NCI-H2171 treated with DMSO at 0.1 percent for 48 hours (cell line): ENCODE measurements around the gene FAT1.
"Not testable (repeated sequence)": the region's sequence is repeated elsewhere in the genome, so short reads cannot be mapped to it uniquely, and the experiment has no call there.

Experiments used
- DNase-seq: peaks from one replicate; lab custom pipeline; 2025; lab: John Stamatoyannopoulos, UW

The FAT1 gene

DNA sequence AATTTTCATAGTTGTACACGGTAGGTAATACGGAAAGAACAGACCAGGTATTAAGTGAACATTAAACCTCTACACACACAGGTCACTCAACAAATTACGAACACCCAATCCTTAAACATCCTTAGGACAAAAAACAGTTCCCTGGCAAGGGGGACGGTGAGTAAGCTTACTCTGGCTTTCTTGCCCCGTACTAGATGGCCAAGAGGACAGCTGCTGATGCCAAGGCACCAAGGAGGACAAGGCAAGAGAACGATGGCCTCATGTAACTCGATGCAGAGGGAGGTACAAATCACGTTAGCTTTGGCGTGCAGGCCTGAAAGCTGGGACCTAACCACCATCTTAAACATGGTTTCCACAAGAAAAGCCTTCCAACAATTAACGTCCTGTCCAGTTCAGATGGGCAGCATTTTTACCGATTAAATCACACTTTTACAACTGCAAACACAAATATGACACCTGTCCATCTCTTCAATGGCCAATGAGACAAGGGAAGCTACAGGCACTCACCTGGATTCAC is 23.7 kb downstream of the FAT1 start:
- DNase-seq: no peak

DNA sequence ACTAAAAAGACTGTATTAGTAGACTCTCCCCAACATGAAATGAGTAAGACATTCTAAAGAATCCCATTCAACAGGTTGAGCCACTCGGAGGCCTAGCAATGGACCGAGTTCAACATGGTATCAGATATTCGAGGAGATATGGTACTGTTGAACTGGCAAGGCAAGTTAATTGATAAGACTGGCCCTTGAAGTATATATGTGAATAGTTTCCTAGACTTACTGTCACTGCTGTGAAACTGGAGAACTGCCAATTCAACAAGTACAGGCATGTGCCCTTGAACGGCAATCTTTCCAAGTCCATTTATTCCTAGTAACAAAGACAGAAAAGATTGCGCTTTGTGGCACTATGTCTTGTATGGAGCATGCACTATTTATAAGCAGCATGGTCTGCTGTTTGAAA is 24.4 kb downstream of the FAT1 start:
- no peak for DNase-seq

DNA sequence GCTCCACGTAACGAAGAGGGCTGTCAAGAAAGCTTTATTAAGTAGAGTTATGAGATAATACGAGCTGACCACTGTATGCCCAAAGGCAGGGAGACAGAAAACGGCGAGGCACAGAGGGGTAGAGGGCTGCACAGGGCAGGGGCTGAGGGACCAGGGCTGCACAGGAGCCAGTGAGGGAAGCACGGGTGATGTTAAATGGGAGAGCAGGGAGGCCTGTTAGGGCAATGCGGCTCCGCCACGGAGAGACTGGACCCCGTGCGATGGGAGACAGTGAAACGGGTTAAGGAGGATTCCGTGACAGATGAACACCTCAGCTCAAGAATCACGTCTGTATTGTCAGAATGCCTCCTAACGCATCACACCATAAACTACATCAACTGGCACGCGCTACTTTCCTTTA is 25.1 kb downstream of the FAT1 start:
- no peak for DNase-seq

DNA sequence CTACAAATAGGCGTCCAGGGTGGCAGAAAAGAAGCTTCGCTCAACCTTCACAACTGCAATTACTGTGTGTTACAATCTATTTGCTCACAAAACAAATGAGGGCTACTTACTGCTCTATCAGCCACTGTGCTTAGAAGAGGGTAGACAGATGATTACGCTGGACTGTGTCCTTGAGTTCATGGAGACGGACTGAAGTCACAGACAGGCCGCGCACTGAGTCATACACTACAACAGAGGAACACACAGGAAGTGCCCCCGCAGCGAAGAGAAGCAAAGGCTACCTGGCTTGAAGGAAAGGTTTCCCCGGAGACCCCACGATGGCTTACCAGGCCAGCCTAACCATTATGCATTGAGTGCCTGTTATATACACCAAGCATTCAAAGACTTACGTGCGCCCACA is 25.6 kb downstream of the FAT1 start:
- no peak for DNase-seq

DNA sequence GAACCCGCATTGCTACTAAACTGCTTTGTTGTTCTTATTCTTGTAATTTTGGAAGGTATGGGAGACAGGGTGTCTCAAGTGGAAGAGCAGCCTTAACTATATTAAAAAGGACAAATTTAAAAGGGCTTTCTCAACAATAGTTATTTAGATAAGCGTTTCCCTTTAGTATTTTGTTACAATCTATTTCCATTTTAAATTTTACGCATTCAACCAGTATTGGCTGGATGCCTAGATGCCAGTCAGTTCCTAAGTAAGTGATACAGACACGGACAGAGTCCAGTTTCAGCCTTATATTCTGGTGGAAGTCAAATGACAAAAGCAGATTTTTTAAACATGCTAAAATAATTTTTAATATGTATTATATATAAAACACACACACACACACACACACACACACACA is 28.3 kb downstream of the FAT1 start:
- DNase-seq: no peak

DNA sequence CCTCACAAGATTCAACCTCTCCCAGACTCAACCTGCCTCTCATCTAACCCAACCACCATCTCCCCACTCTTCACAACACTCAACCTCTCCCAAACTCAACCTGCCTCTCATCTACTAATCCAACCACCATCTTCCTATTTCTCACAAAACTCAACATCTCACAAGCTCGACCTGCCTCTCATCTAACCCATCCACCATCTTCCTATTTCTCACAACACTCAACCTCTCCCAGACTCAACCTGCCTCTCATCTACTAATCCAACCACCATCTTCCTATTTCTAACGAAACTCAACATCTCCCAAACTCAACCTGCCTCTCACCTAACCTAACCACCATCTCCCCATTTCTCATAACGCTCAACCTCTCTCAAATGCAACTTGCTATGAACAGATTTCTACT is 29.8 kb downstream of the FAT1 start:
- DNase-seq: no peak

DNA sequence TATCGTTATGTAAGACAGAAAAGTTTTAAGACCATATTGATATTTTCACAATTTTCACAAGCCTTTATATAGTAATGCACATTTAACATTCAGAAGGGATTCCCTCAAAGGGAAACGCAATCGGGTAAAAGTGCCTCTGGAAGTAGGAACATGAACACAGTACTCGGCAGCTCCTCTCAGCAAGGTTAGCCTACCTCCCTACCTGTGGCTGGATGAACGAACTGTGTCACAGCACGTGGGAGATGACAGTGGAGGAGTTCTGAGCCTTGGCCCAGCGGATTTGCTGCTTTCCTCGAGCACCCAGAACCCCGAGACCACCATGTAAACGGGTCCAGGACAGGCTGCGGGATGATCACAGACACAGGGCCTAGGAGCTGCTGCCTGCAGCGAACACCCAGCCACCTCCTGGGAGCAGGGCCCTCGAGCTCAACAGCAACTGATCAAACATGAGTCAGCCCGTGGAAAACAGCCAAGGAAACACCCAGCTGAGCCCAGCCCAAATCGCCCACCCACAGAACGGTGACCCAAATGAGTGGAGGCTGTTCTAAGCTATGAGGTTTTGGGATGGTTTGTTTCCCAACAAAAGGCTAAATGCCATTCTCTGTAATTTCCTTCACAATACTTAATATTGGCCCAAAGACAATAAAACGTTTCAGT is 30.4 kb downstream of the FAT1 start:
- no peak for DNase-seq

DNA sequence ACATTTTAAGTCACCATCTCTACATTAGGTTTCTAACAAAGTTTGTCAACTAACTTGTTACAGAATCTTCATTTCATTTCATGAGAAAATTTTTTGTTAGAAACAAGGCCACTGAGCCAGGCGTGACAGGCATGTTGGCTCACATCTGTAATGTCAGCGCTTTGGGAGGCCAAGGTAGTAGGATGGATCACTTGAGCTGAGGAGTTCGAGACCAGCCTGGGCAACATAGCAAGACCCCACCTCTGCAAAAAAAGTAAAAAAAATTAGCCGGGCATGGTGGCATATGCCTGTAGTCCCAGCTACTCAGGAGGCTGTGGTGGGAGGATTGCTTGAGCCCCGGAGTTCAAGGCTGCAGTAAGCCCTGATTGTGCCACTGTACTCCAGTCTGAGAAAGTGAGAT is 32.3 kb downstream of the FAT1 start:
- DNase-seq: no peak

DNA sequence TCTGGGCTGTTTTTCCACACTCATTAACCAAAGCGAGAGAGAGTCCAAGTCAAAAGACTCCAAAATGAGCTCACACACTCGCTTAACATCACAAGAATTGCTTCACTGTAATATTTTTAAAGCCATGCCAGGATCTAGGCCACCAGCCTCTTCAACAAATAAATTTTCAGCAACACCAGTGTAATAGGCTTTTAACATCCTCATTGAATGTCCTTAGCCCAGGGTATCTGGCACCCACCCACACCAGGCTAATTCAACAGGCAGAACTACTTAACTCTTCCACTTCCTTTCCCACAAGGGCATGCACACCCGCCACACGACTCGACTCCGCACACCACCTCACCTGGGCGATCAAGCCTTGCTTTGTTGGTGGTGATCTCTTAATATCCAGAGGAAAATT is 34.2 kb downstream of the FAT1 start:
- DNase-seq: no peak

DNA sequence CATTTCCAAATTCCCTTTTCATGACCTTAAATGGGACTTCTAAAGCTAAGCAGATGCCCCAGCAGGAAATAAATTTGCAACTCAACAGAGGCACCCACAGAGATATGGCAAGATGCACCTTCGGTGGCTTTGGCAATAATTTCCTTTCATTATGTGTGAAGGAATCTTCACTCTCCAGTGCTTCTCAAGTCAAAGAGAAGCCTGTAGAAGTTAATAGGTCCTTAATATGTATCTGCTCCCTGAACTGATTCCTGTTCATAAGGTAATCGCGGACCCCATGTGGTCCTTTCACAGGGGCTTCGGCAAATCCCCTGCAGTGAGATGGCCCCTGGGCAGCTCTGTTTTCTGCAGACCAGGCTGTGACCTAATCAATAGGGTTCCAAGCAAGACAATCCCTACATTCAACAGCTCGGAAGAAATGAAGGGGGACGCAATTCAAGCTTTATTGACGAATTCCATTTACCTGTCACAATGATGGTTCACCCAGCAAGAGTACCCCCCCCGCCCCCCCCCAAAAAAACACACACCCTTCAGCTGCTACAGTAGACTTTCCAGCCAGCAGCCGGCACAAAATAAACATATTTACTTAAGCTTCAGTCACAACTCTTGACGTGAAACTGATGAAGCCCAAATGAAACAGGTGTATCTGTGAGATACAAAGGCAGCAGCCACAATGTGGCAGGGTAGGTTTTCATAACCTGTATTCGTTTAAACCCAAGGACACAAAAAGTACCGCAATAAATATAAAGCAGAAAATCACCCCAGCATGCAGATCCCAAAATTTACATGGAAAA is 35.3 kb downstream of the FAT1 start:
- DNase-seq: no peak

DNA sequence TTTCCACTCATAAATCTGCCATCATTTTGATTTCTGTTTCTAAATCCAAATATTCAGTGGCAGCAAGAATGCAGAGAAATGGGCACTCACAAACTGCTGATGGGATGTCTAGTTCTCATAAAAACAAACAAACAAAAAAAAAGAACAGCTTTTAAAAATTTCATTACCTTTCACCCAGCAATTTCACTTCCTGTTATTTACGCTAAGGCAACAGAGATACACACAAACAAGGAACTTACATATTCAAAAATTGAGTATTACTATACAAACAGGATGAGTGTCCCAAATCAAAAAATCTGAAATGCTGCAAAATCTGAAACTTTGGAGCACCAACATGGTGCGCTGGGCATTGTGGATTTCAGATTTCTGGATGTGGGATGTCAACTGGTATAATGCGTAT is 36.4 kb downstream of the FAT1 start:
- no peak for DNase-seq

DNA sequence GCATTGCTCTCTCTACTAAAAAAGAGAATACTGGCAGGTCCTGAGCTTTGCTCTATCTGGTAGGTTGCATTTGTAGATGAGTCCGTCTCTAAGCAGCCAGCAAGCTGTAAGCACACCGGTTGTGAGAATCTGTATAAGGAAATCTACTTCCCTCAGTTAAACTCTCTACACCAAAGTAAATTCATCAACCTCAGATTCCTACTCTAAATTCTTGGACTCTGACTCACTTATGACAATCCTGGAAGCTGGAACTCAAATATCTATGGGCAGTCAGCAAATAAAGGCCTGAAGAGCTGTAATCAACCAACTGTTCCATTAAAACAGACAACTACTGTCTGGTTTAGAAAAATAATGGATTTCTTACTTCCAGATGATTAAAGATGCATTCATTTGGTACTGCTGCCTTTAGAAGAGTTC is 37.9 kb downstream of the FAT1 start:
- no peak for DNase-seq

DNA sequence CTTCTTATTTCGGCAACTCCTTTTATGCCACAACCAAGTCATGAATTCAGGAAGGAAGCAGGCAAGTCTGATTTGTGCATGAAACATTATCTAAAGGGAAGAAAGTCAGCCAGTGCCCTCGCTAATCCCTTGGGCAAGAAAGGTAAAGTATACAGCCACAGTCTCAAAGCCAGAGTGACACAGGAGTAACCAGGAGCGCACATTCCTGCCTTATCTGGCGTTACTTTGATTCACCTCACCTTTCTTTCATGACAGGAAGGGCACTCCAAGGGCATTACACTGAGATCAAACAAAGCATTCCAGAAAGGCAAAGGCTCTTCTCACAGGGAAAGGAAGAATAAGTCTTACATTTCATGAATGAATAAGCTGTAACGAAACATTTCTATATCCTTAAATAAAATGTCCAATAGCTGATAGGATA is 38.8 kb downstream of the FAT1 start:
- no peak for DNase-seq

DNA sequence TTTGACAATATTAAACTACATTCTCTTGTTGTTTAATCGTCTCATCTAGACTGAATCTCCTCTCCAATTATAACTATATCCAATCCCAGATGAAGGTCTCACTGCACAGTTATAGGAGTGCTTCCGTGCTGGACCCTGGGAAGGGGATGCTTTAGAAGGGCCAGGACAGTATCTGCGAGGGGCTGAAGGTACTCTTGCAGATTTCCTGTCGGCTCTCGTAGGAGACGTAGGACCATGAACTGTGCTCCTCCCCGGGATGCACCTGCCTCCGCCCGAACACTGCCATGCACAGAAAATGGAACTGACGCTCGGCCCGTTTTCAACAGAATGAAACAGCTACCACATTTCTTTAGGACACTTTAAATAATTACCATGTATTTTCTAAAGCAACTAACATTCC is 39.4 kb downstream of the FAT1 start:
- no peak for DNase-seq

DNA sequence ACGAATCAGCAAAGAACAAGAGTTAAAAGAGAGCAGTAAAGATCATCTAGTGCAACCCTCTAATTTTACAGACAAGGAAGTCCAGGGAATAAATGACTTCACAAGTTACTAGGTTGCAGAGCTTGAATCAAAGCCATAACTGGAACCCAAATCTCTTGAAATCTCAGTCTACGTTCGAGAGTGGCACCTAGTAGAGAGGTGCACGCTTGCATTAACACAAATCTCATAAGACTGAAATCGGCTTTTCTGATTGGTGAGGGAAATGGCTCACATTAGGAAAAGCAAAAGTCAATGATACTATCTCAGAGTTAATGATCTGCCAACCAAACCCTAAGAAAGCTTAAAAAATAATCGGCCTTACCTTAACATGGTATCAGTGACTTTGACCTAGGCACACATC is 43.0 kb downstream of the FAT1 start:
- DNase-seq: no peak

DNA sequence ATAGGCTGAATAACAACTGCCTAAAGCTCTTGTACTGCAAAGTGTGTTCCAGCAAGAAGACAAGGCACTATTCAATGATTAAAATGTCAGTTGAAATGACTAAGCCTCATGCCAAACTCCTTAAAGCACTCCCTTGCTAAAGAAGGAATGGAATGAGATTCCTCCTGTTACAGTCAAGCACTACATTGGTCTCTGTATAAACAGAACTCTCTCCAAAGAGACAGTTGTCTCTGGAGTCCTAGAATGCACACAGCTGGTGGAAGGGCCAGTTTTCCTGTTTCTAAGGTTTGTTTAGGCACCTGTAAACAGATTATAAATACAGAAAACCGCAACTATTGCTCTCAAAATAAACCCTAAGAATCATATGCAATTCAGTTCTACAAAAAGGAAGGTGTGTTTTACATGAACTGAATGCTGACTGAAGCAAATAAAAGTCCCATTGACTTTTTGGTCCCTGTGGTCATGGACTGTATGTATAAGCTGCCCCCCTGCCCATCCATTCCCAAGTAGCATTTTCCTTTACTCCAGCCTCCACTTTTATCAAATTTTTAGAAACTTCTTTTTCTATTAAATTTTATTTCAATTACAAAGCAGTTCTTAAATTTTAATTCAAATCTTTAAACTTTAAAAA is 47.0 kb downstream of the FAT1 start:
- DNase-seq: no peak

DNA sequence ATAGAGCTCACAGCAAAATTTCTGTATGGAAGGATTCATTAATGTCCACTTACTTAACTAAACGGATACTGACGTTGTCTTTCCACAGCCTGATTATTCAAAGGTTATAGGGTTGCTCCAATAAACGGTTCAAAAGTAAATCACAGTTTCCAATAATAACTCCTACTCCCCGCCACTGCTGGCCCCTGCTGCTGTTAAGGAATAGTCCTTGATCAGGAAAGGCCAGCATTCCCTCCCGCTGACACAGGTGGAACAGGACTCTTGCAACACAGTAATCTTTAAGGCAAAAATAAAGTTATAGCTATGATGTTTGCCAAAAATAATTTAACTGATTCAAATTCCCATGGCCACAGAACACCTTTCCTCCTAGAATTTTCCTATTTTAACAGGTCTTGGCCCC is 53.9 kb downstream of the FAT1 start:
- DNase-seq: no peak

DNA sequence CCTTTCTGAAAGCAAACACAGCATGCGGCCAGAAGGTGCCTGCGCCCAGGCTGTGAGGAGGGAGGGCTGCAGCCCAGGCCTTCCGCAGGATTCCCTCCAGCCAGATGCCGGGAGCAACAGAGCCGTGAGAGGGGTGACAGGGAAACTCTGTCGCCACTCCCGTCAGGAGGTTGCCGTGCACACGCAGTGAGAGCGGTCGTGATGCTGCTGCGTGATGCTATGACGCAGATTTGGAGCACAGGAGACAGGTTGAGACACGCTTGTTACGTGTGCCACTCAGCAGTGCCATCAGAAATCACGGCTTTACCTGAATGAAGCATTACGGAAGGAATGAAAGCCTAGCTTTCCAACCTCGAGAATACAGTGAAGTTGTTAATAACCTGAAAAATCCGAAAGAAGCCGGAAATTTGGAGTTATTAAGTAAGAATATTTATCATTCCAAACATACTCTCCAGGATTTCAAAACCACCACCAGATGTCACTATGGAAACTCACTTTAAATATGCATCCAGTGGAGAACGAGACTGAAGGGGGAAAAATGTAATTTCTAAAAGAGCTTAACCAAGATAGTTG is 54.4 kb downstream of the FAT1 start:
- peak; percentile 0 for DNase-seq

DNA sequence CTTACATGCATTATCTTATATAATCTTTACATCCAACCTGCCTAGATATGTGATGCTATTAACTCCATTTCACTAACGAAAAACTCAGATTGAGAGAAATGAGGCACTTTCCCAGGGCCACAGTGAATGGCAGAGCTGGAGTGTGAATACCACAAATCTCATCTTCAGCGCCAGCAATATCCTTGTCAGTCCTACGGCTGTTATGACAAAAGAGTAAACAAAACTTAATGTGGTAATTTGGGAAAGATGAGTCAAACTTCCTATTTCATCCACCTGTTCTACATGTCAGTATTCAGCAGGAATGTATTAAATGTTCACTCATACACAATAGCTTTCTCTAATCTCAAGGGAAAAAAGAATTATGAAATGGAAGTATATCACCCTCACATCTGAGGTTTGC is 56.9 kb downstream of the FAT1 start:
- DNase-seq: no peak

DNA sequence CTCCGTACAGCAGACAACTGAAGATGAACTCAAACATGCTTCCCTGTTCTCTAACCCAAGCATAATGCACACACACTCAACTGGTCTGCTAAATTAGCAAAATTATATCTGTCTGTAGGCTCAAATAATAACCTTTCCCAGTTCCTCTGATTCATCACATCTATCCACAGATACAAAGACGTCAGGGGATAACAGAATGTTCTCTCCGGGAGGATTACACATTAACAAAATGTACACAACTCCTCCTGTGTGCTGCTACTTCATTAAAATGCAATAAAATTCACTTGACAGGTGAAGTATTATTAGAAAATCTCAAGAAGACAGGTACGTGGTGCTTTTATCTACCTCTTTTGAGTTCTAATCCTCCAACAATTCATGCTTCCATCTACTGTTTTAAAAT is 57.4 kb downstream of the FAT1 start:
- DNase-seq: no peak

DNA sequence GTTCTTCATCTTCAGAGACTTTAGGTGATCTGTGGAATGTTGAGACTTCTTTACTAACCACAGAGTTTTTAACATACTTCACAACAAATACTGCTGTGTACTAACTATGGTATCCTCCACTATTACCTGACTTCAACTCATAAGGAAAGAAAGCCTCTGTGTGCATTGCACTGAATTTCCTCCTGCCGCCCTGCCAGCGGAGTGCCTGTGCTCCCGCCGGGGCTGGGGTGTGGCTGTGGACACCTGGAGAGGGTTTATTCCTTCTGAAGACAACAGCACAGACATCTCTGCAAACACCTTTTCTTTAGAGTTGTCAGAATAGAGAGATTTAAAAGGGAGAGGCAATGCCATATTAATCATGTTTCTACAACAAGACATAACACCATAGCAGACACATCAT is 63.3 kb downstream of the FAT1 start:
- no peak for DNase-seq

DNA sequence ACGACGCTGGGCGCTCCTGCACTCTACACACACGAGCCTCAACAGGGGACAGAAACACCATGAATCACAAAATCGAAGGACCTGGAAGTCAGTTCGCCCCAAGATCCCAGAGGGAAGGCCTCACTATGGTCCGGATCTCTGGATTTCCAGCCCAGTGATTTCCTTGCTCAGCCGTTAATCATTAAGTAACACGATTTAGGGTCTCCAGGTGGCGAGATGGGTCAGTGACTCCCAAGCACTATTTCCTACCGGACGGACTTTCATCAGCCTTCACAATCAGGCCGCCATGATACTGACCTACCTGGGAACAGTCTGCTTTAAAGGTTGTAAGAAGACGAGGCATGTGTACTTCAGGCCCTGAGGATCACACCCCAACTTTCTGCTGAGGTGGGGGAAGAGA is 63.7 kb downstream of the FAT1 start:
- no peak for DNase-seq

DNA sequence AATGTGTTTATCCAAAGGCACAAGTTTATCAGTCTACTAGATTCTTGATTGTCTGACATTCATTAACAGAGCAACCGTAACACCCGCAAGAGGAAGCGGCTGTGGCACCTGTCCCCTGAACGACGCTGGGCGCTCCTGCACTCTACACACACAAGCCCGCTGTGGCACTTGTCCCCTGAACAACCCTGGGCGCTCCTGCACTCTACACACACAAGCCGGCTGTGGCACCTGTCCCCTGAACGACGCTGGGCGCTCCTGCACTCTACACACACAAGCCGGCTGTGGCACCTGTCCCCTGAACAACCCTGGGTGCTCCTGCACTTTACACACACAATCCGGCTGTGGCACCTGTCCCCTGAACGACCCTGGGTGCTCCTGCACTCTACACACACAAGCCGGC is 64.2 kb downstream of the FAT1 start:
- DNase-seq: not testable (repeated sequence)
